AG04449 (cell line): ENCODE results near the gene TENM3.

Source experiments
- CTCF ChIA-PET: fragments of 350-600 bp; formaldehyde crosslinking; extraction: SDS; loops from one replicate; lab custom pipeline; 2021; ENCODE audit warnings: antibody characterized with exemption; lab: Yijun Ruan, JAX
- POLR2A ChIA-PET: fragments of 400-600, 350-600 bp; formaldehyde crosslinking; extraction: SDS; loops from one replicate; lab custom pipeline; 2020; ENCODE audit warnings: antibody characterized with exemption, inconsistent platforms; lab: Yijun Ruan, JAX
- DNase-seq: peaks from one replicate; pipeline ENCODE4 v3.0.0-alpha.2; 2010; ENCODE audit warnings: low read depth, low spot score
- H3K4me3 ChIP-seq: 2 replicates; pipeline ENCODE4 v1.5.1; 2011; ENCODE audit warnings: low read depth, mild to moderate bottlenecking, control low read depth, low read length
- CTCF ChIP-seq: IDR thresholded peaks from one replicate; pipeline ENCODE4 v1.5.1; 2011; ENCODE audit warnings: mild to moderate bottlenecking, moderate library complexity, low read length, control low read depth, inconsistent platforms; ENCODE audit not compliant: insufficient read depth; ENCODE audit errors: missing control alignments

Gene TENM3

GRCh38 chr4:182662551-182662950, 419.3 kb downstream of the TENM3 start:
- TF ChIP-seq CTCF, result no peak
- POLR2A ChIA-PET, result no interaction called here
- no peak overlapping the region for H3K4me3 ChIP-seq
- CTCF ChIA-PET, result interaction anchor here (1.3 kb wide), 1 partner anchor 44 kb away, joined by 3 read pairs; no protein-coding TSS in a partner anchor
- no peak for DNase-seq

DNA sequence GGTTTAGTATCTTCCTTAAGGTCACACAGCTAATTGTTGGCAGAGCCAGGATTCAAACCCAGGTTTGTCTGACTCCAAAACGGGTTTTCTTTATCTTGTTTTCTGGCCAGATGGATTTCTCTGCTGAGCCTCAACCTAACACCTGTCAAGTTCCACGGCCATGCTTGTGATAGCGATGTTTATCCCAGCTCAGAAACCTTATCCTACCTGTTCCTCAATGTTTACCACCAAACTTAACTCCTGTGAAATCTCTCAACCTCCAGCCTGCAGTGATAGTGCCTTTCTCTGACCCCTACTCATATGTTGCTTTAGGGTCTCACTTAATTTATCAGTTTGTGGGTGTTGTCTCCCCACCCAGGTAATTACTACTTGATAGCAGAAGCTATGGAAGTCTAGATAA, 428.0 kb downstream of the TENM3 start:
- no peak for DNase-seq
- TF ChIP-seq CTCF, result no peak
- ChIA-PET POLR2A (no interaction called here), CTCF (no interaction called here)
- H3K4me3 ChIP-seq, result no peak overlapping the region

DNA sequence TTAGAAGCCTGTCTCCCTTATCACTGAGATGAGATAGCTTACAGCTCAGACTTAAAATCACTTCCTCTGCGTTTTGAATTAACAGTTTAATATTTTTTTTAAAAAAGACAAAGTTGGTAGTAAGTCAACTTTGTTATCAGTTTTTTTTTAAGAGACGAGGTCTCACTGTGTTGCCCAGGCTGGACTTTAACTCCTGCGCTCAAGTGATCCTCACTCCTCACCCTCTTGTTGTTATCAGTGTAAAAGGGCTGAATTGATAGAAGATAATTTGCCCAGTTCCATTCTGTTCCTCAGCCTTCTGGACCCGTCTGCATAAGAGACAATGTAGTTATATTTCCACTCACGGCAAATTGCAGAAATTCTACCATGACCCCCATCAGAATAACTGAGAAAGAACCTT, 428.5 kb downstream of the TENM3 start:
- POLR2A ChIA-PET, result no interaction called here
- TF ChIP-seq CTCF, result no peak
- CTCF ChIA-PET, result no interaction called here
- H3K4me3 ChIP-seq, result no peak overlapping the region
- no peak for DNase-seq

- H3K4me3 ChIP-seq, result no peak overlapping the region
- CTCF ChIA-PET, result no interaction called here
- DNase-seq, result no peak
- TF ChIP-seq CTCF, result no peak
- POLR2A ChIA-PET, result no interaction called here
Observed at GRCh38 chr4:182678590-182678989, 435.4 kb downstream of the TENM3 start.

- ChIA-PET CTCF (no interaction called here), POLR2A (no interaction called here)
- DNase-seq, result no peak
- TF ChIP-seq CTCF, result no peak
- no peak overlapping the region for H3K4me3 ChIP-seq
Observed at GRCh38 chr4:182679533-182679932, 436.3 kb downstream of the TENM3 start.

GRCh38 chr4:182680234-182680653, 437.0 kb downstream of the TENM3 start:
- DNase-seq, result no peak
- H3K4me3 ChIP-seq, result no peak overlapping the region
- ChIA-PET POLR2A (no interaction called here), CTCF (no interaction called here)
- no peak for TF ChIP-seq CTCF
